A549 (cell line): ENCODE data around the gene NOL3. TPM values are rescaled to one million over a fixed set of nuclear protein-coding genes. Genes with fewer than 3 reads are reported as not detected.
"Not testable (repeated sequence)": the region's sequence is repeated elsewhere in the genome, so short reads cannot be mapped to it uniquely, and the experiment has no call there.

Experiments used
- ATAC-seq, 2 experiments: fragments of 200-7000 bp in 1 of 2; fragments of >200 bp in 1 of 2; cut with Nextera tagmentation in 1 of 2; cut with Tn5 transposase in 1 of 2; 3 replicates each; pipeline versions ENCODE4 v1.8.0 to v1.9.1; 2018 to 2020; ENCODE audit warnings: mild to moderate bottlenecking in 1 of 2, moderate library complexity in 1 of 2
- CTCF ChIA-PET: fragments of 300-600 bp; sonication (Branson Sonifier 250); formaldehyde crosslinking; extraction: SDS; loops from one replicate; lab custom pipeline; 2021; ENCODE audit warnings: antibody characterized with exemption, inconsistent platforms; lab: Yijun Ruan, JAX
- POLR2A ChIA-PET: fragments of 350-600 bp; formaldehyde crosslinking; extraction: SDS; loops from one replicate; lab custom pipeline; 2021; ENCODE audit warnings: antibody characterized with exemption, inconsistent platforms; lab: Yijun Ruan, JAX
- DNase-seq, 2 experiments: peaks; one replicate each; pipeline versions ENCODE4 v3.0.0 to v3.0.0-alpha.2; 2011 to 2016; ENCODE audit warnings: low read depth in 1 of 2, low spot score in 1 of 2
- FAIRE-seq: peaks from 2 replicates; lab custom pipeline; 2011; peaks lifted over from hg19 to GRCh38; lab: Jason Lieb, UNC
- H3K27ac ChIP-seq, 2 experiments: fragments of >200 bp; sonication (Bioruptor Twin); formaldehyde crosslinking; 3 replicates each; pipeline ENCODE4 v1.5.1; 2016 to 2017
- H3K4me1 ChIP-seq: fragments of >200 bp; sonication (Bioruptor Twin); formaldehyde crosslinking; 3 replicates; pipeline ENCODE4 v1.6.1; 2016
- H3K4me2 ChIP-seq: fragments of >200 bp; sonication (Bioruptor Twin); formaldehyde crosslinking; 3 replicates; pipeline ENCODE4 v1.6.1; 2016
- H3K4me3 ChIP-seq: fragments of >200 bp; sonication (Bioruptor Twin); formaldehyde crosslinking; 3 replicates; pipeline ENCODE4 v1.5.1; 2016
- H3K9me3 ChIP-seq: fragments of >200 bp; sonication (Bioruptor Twin); formaldehyde crosslinking; 3 replicates; pipeline ENCODE4 v1.6.1; 2016
- CBX2 ChIP-seq: fragments of 200-600 bp; sonication (generic); IDR thresholded peaks from 2 replicates; pipeline ENCODE4 v1.6.1; 2016; ENCODE audit warnings: low read depth, mild to moderate bottlenecking, borderline replicate concordance
- CBX8 ChIP-seq: fragments of 200-600 bp; sonication (generic); IDR thresholded peaks from 2 replicates; pipeline ENCODE4 v1.6.1; 2016
- CHD2 ChIP-seq: fragments of 150-350 bp; IDR thresholded peaks from 2 replicates; pipeline ENCODE4 v1.6.1; 2014; ENCODE audit warnings: low read length; ENCODE audit not compliant: partially characterized antibody
- CHD4 ChIP-seq: fragments of 200-600 bp; sonication (generic); IDR thresholded peaks from 2 replicates; pipeline ENCODE4 v1.6.1; 2016; ENCODE audit warnings: antibody characterized with exemption, mild to moderate bottlenecking, borderline replicate concordance
- EP300 ChIP-seq, 2 experiments: fragments of >200 bp; sonication (Bioruptor Twin); formaldehyde crosslinking; IDR thresholded peaks; 2 replicates in 1 of 2; 3 replicates in 1 of 2; pipeline ENCODE4 v1.6.1; 2016 to 2017
- FOSB ChIP-seq: fragments of 250-450 bp; sonication (Bioruptor Pico); IDR thresholded peaks from 2 replicates; pipeline ENCODE4 v1.5.0; 2020; ENCODE audit warnings: mild to moderate bottlenecking, moderate library complexity
- FOSL2 ChIP-seq, 2 experiments: fragments of 450-650 bp in 1 of 2; fragments of >200 bp in 1 of 2; sonication (Bioruptor Twin) in 1 of 2; formaldehyde crosslinking; IDR thresholded peaks; 2 replicates each; pipeline versions ENCODE4 v1.5.0 to v1.6.1; 2016 to 2020; ENCODE audit warnings: mild to moderate bottlenecking in 1 of 2, moderate library complexity in 1 of 2
- GATA3 ChIP-seq: IDR thresholded peaks from 2 replicates; pipeline ENCODE4 v1.6.1; 2012; ENCODE audit warnings: borderline replicate concordance
- HDAC2 ChIP-seq: fragments of 200-600 bp; sonication (generic); IDR thresholded peaks from 2 replicates; pipeline ENCODE4 v1.6.1; 2016
- MAFK ChIP-seq: fragments of 450-650 bp; IDR thresholded peaks from 2 replicates; pipeline ENCODE4 v1.6.1; 2014; ENCODE audit not compliant: partially characterized antibody
- NFE2L2 ChIP-seq: fragments of 150-350 bp; conservative IDR thresholded peaks from 2 replicates; pipeline ENCODE4 v1.6.1; 2014; ENCODE audit warnings: low read length
- NPAS2 ChIP-seq: fragments of 250-450 bp; sonication (Bioruptor Pico); IDR thresholded peaks from 2 replicates; pipeline ENCODE4 v1.8.0; 2022; ENCODE audit warnings: mild to moderate bottlenecking, moderate library complexity, borderline replicate concordance
- NR3C1 ChIP-seq: fragments of >200 bp; sonication (Bioruptor Twin); formaldehyde crosslinking; IDR thresholded peaks from 3 replicates; pipeline ENCODE4 v1.6.1; 2017
- RAD21 ChIP-seq, 2 experiments: fragments of >200 bp in 1 of 2; sonication (Bioruptor Twin) in 1 of 2; formaldehyde crosslinking in 1 of 2; IDR thresholded peaks in 1 of 2; conservative IDR thresholded peaks in 1 of 2; 2 replicates in 1 of 2; 3 replicates in 1 of 2; pipeline ENCODE4 v1.6.1; 2012 to 2018; ENCODE audit warnings: inconsistent platforms in 1 of 2
- ZFP36 ChIP-seq: fragments of 450-650 bp; IDR thresholded peaks from 2 replicates; pipeline ENCODE4 v1.6.1; 2014; ENCODE audit warnings: borderline replicate concordance; ENCODE audit not compliant: partially characterized antibody
- ZNF302 ChIP-seq: fragments of 250-450 bp; sonication (Bioruptor Pico); IDR thresholded peaks from 2 replicates; pipeline ENCODE4 v1.9.0; 2021; ENCODE audit warnings: inconsistent platforms, mild to moderate bottlenecking, moderate library complexity
- WGBS: methylation state at CpG from one replicate; pipeline ENCODE4 v1.1.6; 2017; ENCODE audit errors: missing lambda C conversion rate; 5-methylcytosine and 5-hydroxymethylcytosine counted together
- polyA plus RNA-seq, 4 experiments: library from polyadenylated mRNA; depleted of rRNA in 3 of 4; stranded (reverse); fragments of >200 nt; fragmentation: RNase III in 1 of 4; extraction: RNeasy Plus Mini Kit Qiagen cat#74134 plus additional on column Dnase treatment in 1 of 4; gene quantifications; 2 replicates in 3 of 4; 3 replicates in 1 of 4; pipeline ENCODE4 v1.2.3, GENCODE V29; 2011 to 2017
- TF ChIP-seq, protein P1 (sequence below): fragments of 250-450 bp; sonication (Bioruptor Pico); IDR thresholded peaks from 2 replicates; pipeline ENCODE4 v1.5.0; 2021; ENCODE audit warnings: mild to moderate bottlenecking, moderate library complexity, borderline replicate concordance
- TF ChIP-seq, protein P2 (sequence below): IDR thresholded peaks from 2 replicates; pipeline ENCODE4 v1.6.1; 2012; ENCODE audit warnings: low read depth, borderline replicate concordance
- TF ChIP-seq, protein P3 (sequence below): fragments of >200 bp; sonication (Bioruptor Twin); formaldehyde crosslinking; IDR thresholded peaks from 3 replicates; pipeline ENCODE4 v1.5.1; 2016
- TF ChIP-seq, protein P4 (sequence below): fragments of 150-350 bp; IDR thresholded peaks from 2 replicates; pipeline ENCODE4 v1.6.1; 2014; ENCODE audit warnings: low read depth, mild to moderate bottlenecking, low read length

Gene NOL3
- polyA plus RNA-seq, 2 of the 4 experiments (the other 2 are of a cell fraction) = 22.6 to 39.1 TPM

DNA sequence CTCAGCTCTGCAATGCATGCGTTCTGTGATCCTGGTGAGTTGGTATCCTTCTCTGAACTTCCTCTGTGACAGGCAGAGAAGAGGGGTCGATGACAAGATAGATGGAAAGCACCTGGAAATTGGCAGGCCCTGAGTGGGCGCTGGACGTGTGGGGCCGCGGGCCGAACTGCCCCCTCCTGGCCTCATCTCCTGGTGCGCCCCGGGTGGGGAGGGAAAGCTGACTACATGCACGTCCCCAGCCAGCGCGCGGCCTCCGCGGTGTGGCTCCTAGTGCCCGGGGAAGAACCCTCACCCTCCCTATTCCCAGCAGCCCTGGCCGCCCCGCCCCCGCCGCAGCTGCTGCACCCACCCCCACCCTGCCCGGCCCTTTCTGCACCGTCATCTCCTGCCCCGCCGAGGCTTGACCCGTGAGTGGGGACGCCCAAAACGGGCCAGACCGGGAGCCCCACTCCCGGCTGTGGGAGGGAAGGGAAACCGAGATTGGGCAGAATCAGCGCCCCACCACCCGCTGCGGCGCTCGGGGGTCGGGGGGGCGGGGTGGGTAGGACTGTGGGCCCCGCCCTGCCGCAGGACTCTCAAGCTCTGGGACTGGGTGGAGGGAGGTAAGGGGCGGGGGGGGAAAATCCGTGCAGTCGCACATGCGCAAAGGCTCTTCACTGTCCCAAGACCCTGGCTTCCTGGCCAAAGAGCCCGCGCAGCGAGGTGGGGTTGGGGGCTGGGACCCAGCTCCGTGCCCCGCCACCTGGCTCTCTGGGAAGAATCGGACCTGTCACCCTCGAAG, at the start of gene NOL3 (continued):
- TF ChIP-seq, protein P1, sequence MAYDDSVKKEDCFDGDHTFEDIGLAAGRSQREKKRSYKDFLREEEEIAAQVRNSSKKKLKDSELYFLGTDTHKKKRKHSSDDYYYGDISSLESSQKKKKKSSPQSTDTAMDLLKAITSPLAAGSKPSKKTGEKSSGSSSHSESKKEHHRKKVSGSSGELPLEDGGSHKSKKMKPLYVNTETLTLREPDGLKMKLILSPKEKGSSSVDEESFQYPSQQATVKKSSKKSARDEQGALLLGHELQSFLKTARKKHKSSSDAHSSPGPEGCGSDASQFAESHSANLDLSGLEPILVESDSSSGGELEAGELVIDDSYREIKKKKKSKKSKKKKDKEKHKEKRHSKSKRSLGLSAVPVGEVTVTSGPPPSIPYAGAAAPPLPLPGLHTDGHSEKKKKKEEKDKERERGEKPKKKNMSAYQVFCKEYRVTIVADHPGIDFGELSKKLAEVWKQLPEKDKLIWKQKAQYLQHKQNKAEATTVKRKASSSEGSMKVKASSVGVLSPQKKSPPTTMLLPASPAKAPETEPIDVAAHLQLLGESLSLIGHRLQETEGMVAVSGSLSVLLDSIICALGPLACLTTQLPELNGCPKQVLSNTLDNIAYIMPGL (CRISPR knock-in tag) = no peak
- TF ChIP-seq EP300 (IDR thresholded peaks at IDR 0.05) = peak in 1 of 2 experiments; percentile 47; a peak in 1 of 5 replicates
- no peak for TF ChIP-seq FOSL2 (IDR thresholded peaks at IDR 0.05)
- no peak for TF ChIP-seq FOSL2 (CRISPR knock-in tag; IDR thresholded peaks at IDR 0.05)
- no peak for TF ChIP-seq CHD4
- TF ChIP-seq, protein P2, sequence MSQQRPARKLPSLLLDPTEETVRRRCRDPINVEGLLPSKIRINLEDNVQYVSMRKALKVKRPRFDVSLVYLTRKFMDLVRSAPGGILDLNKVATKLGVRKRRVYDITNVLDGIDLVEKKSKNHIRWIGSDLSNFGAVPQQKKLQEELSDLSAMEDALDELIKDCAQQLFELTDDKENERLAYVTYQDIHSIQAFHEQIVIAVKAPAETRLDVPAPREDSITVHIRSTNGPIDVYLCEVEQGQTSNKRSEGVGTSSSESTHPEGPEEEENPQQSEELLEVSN = no peak
- TF ChIP-seq NPAS2 = no peak
- no peak for TF ChIP-seq CBX8
- no peak; the same call in 1 of the 2 replicates for TF ChIP-seq NFE2L2
- peak; percentile 42 for TF ChIP-seq CHD2
- TF ChIP-seq ZFP36 = no peak
- 0 out of 2 replicates have a peak, but pooled peaks have one; percentile 3 for TF ChIP-seq GATA3
- TF ChIP-seq HDAC2 = no peak
- TF ChIP-seq NR3C1 = no peak
- no peak for TF ChIP-seq RAD21 (conservative IDR thresholded peaks at IDR 0.05 in 1 of 2, IDR thresholded peaks at IDR 0.05 in 1 of 2)
- peak; percentile 40 for TF ChIP-seq MAFK
- TF ChIP-seq, protein P3, sequence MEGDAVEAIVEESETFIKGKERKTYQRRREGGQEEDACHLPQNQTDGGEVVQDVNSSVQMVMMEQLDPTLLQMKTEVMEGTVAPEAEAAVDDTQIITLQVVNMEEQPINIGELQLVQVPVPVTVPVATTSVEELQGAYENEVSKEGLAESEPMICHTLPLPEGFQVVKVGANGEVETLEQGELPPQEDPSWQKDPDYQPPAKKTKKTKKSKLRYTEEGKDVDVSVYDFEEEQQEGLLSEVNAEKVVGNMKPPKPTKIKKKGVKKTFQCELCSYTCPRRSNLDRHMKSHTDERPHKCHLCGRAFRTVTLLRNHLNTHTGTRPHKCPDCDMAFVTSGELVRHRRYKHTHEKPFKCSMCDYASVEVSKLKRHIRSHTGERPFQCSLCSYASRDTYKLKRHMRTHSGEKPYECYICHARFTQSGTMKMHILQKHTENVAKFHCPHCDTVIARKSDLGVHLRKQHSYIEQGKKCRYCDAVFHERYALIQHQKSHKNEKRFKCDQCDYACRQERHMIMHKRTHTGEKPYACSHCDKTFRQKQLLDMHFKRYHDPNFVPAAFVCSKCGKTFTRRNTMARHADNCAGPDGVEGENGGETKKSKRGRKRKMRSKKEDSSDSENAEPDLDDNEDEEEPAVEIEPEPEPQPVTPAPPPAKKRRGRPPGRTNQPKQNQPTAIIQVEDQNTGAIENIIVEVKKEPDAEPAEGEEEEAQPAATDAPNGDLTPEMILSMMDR = no peak
- no peak for TF ChIP-seq FOSB
- TF ChIP-seq, protein P4, sequence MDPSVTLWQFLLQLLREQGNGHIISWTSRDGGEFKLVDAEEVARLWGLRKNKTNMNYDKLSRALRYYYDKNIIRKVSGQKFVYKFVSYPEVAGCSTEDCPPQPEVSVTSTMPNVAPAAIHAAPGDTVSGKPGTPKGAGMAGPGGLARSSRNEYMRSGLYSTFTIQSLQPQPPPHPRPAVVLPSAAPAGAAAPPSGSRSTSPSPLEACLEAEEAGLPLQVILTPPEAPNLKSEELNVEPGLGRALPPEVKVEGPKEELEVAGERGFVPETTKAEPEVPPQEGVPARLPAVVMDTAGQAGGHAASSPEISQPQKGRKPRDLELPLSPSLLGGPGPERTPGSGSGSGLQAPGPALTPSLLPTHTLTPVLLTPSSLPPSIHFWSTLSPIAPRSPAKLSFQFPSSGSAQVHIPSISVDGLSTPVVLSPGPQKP = no peak

DNA sequence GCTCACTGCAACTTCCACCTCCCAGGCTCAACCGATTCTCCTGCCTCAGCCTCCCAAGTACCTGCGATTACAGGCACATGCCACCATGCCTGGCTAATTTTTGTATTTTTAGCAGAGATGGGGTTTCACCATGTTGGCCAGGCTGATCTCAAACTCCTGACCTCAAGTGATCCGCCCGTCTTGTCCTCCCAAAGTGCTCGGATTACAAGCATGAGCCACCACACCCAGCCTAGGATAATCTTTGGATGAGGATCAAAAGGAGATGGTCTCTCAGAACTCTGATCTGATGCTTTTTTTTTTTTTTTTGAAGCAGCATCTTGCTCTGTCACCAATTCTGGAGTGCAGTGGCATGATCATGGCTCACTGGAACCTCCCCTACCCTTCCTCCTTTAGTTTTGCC, 47.5 kb upstream of the NOL3 start:
- FAIRE-seq = not testable (repeated sequence)

DNA sequence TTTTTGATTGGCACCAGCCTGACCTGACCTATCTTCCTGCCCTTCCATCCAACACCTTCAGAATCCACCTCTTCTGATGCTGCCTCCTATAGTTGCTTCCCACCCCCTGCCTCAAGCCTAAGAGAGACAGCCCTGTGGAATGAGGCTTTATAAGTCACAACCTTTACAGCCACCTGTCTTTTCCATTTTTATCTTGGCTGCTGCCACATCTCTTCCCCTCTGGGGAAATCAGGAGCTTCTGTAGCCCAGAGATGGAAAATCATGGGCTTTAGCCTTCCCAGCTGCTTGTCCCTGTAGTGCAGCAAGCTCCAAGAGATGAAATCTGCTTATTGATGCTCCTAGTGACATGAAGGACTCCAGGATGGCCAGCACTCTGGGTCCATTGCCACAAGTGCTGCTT, 41.9 kb upstream of the NOL3 start:
- ChIA-PET CTCF (interaction anchor here (1.1 to 3.6 kb wide), 7 partner anchors 13 to 152 kb away, joined by 3 to 18 read pairs (median 5); no protein-coding TSS in a partner anchor), POLR2A (no interaction called here)
- FAIRE-seq (no peak), DNase-seq (no peak), ATAC-seq (no peak)
- H3K4me1 ChIP-seq = no peaks in the 10 kb centered on the region
- H3K27ac ChIP-seq = no peak overlapping the region
- TF ChIP-seq ZNF302 (no peak), CBX2 (no peak), CBX8 (no peak)
- TF ChIP-seq, protein P1 (CRISPR knock-in tag) = no peak
- no peak overlapping the region for H3K4me3 ChIP-seq
- H3K4me2 ChIP-seq = no peak overlapping the region
- no peaks in the 10 kb centered on the region for H3K9me3 ChIP-seq

More for the DNA sequence above, 47.5 kb upstream of the NOL3 start:
- POLR2A ChIA-PET, H3K9me3 ChIP-seq, H3K4me3 ChIP-seq, H3K27ac ChIP-seq, H3K4me1 ChIP-seq, H3K4me2 ChIP-seq, ATAC-seq, DNase-seq: not testable (repeated sequence)
- WGBS = 90% methylated on average over 5 of the region's 5 CpGs
- CTCF ChIA-PET = interaction anchor here (1.0 kb wide), 1 partner anchor 40 kb away, joined by 5 read pairs; no protein-coding TSS in a partner anchor
